A549 (cell line): ENCODE results near the gene KLK12.

Experiments used
- BHLHE40 ChIP-seq: IDR thresholded peaks from 2 replicates; pipeline ENCODE4 v1.6.1; 2012; ENCODE audit warnings: low read depth, low read length, inconsistent platforms
- CHD2 ChIP-seq: fragments of 150-350 bp; IDR thresholded peaks from 2 replicates; pipeline ENCODE4 v1.6.1; 2014; ENCODE audit warnings: low read length; ENCODE audit not compliant: partially characterized antibody
- EP300 ChIP-seq, 2 experiments: fragments of >200 bp; sonication (Bioruptor Twin); formaldehyde crosslinking; IDR thresholded peaks; 2 replicates in 1 of 2; 3 replicates in 1 of 2; pipeline ENCODE4 v1.6.1; 2016 to 2017
- MAX ChIP-seq: IDR thresholded peaks from 2 replicates; pipeline ENCODE4 v1.6.1; 2012
- MAZ ChIP-seq: fragments of 150-350 bp; IDR thresholded peaks from 2 replicates; pipeline ENCODE4 v1.6.1; 2014; ENCODE audit warnings: antibody characterized with exemption, low read depth, low read length, borderline replicate concordance
- POLR2A ChIP-seq: IDR thresholded peaks from 2 replicates; pipeline ENCODE4 v1.6.1; 2012; ENCODE audit warnings: mild to moderate bottlenecking, low read length
- TFCP2L1 ChIP-seq: fragments of 250-450 bp; sonication (Bioruptor Pico); IDR thresholded peaks from 2 replicates; pipeline ENCODE4 v1.5.0; 2021; ENCODE audit warnings: mild to moderate bottlenecking
- TF ChIP-seq, protein P1 (sequence below): fragments of >200 bp; sonication (Bioruptor Twin); formaldehyde crosslinking; IDR thresholded peaks from 3 replicates; pipeline ENCODE4 v1.5.1; 2016
- TF ChIP-seq, protein P2 (sequence below): fragments of 200-600 bp; sonication (generic); IDR thresholded peaks from 2 replicates; pipeline ENCODE4 v1.6.1; 2016; ENCODE audit warnings: antibody characterized with exemption, mild to moderate bottlenecking, moderate library complexity
- TF ChIP-seq, protein P3 (sequence below): fragments of >200 bp; sonication (Bioruptor Twin); formaldehyde crosslinking; IDR thresholded peaks from 3 replicates; pipeline ENCODE4 v1.6.1; 2016

- TF ChIP-seq, protein P1, sequence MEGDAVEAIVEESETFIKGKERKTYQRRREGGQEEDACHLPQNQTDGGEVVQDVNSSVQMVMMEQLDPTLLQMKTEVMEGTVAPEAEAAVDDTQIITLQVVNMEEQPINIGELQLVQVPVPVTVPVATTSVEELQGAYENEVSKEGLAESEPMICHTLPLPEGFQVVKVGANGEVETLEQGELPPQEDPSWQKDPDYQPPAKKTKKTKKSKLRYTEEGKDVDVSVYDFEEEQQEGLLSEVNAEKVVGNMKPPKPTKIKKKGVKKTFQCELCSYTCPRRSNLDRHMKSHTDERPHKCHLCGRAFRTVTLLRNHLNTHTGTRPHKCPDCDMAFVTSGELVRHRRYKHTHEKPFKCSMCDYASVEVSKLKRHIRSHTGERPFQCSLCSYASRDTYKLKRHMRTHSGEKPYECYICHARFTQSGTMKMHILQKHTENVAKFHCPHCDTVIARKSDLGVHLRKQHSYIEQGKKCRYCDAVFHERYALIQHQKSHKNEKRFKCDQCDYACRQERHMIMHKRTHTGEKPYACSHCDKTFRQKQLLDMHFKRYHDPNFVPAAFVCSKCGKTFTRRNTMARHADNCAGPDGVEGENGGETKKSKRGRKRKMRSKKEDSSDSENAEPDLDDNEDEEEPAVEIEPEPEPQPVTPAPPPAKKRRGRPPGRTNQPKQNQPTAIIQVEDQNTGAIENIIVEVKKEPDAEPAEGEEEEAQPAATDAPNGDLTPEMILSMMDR, result no peak
- TF ChIP-seq MAX, result no peak
- TF ChIP-seq POLR2A, result no peak
- no peak for TF ChIP-seq BHLHE40
- TF ChIP-seq, protein P2, sequence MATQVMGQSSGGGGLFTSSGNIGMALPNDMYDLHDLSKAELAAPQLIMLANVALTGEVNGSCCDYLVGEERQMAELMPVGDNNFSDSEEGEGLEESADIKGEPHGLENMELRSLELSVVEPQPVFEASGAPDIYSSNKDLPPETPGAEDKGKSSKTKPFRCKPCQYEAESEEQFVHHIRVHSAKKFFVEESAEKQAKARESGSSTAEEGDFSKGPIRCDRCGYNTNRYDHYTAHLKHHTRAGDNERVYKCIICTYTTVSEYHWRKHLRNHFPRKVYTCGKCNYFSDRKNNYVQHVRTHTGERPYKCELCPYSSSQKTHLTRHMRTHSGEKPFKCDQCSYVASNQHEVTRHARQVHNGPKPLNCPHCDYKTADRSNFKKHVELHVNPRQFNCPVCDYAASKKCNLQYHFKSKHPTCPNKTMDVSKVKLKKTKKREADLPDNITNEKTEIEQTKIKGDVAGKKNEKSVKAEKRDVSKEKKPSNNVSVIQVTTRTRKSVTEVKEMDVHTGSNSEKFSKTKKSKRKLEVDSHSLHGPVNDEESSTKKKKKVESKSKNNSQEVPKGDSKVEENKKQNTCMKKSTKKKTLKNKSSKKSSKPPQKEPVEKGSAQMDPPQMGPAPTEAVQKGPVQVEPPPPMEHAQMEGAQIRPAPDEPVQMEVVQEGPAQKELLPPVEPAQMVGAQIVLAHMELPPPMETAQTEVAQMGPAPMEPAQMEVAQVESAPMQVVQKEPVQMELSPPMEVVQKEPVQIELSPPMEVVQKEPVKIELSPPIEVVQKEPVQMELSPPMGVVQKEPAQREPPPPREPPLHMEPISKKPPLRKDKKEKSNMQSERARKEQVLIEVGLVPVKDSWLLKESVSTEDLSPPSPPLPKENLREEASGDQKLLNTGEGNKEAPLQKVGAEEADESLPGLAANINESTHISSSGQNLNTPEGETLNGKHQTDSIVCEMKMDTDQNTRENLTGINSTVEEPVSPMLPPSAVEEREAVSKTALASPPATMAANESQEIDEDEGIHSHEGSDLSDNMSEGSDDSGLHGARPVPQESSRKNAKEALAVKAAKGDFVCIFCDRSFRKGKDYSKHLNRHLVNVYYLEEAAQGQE, result no peak
- TF ChIP-seq CHD2, result no peak
- no peak for TF ChIP-seq TFCP2L1 (CRISPR knock-in tag)
- TF ChIP-seq, protein P3, sequence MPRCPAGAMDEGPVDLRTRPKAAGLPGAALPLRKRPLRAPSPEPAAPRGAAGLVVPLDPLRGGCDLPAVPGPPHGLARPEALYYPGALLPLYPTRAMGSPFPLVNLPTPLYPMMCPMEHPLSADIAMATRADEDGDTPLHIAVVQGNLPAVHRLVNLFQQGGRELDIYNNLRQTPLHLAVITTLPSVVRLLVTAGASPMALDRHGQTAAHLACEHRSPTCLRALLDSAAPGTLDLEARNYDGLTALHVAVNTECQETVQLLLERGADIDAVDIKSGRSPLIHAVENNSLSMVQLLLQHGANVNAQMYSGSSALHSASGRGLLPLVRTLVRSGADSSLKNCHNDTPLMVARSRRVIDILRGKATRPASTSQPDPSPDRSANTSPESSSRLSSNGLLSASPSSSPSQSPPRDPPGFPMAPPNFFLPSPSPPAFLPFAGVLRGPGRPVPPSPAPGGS, result no peak
- TF ChIP-seq MAZ, result no peak
- TF ChIP-seq EP300 (IDR thresholded peaks at IDR 0.05), result no peak
These were observed 3.5 kb downstream of the KLK12 start for GRCh38 chr19:51031220-51031879.
